CD4-positive, alpha-beta T cell treated with Interleukin-2 at 100 ng/mL for 4 hours (primary cell): Measurements from ENCODE around the gene CASZ1.

ENCODE experiments used
- DNase-seq: peaks from one replicate; pipeline ENCODE4 v3.0.0-alpha.2; 2020; ENCODE audit warnings: low spot score

CASZ1 gene

DNA sequence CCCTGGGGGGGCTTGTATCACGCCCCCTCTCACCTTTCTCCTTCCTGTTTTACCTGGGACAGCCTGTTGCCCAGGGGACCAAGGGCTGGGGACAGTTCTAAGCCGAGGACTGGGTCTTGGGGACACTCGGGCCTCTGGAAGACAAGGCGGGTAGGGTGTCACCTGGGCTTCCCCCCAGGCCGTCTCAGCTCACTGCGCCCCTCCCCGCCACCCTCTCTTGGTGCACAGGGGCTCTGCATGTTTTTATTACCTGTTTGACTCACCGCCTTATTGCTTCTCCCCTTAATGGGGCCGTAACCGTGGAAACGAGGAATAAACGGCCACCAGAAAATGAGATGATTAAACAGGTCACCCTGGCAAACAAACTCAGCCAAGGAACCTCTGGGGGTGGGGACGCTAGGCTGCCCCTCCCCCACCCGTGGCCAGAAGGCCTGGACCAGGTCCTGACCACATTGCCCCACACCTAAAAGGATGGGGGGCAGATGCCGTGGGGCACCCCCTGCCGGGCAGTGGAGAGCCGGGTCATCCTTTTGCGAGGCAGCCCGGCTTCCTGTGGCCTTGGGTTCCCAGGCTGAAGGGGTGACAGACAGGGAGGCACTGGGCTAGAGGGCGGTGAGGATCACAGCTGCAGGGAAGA is 109.9 kb downstream of the CASZ1 start:
- no peak for DNase-seq

DNA sequence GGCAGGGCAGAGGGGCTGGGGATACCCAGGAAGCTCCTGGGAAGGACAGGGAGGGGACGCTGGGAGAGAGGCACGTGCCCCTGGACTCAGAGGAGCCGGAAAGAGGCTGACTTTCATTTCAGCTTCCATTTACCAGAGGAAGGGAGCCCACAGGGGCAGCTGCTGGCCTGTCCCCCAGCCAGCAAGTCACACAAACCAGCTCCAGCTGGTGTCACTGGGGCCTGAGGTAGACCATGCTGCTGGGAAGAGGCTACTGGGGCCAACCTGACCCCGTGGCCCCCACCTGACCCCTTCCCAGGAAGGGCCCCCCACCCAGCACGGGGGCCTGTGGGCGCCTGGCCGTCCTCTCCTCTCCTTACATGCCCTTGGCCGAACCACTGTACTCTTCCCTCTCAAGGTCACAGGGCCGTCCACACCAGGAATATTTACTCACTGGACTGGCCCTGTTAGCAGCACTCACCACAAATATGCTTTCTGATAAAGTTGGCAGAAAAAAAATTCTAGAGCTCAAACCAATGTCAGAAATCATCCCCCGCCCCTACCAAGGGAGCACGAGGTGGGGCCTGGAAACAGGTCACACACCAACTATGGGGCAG is 110.5 kb downstream of the CASZ1 start:
- no peak for DNase-seq

DNA sequence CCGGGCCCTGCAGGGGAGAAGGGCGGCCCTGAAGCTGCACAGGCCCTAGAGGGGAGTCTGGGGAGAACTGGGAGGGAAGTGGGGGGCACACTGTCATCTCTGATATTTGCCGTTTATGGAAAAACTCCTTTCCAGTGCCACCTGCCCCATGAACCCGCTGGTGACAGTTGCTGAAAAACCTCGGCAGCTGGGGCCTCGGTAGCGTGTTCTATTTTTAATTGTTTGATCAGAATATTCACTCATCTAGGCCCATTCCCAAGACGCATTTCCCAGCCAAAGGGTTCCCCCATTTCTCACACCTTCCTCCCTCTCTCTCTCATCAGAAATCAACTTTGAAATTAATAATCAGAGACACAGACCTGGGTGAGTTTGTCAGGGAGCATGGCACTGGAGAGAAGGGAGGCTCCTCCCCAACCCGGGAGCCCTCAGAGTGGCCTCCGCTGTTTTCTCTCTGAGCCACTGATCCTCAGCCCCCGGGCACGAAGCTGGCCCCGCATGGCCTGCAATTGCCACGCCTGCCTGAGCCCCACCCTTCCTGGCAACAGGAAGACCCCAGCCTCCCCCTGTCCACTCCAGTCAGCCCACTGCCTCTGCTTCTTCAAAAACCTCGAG is 111.1 kb downstream of the CASZ1 start:
- DNase-seq = no peak

DNA sequence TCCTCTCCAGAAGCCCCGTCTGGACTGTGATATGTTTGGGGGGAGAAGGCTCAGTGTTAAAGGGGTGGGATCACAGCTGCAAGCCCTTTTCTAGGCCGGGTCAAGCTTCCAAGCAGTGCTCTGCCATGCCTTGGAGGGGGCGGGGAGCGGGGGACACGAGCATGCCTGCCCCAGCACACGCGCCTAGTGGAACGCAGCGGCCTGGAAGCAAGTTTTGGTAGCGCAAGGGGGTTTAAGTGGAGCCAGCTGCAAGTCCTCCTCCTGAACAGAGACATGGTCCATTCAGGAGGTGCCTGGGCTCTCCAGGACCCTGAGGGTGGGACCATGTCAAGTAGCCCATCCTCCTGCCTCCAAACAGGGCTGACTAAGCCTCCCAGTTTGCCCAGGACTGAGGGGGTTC is 112.2 kb downstream of the CASZ1 start:
- no peak for DNase-seq

DNA sequence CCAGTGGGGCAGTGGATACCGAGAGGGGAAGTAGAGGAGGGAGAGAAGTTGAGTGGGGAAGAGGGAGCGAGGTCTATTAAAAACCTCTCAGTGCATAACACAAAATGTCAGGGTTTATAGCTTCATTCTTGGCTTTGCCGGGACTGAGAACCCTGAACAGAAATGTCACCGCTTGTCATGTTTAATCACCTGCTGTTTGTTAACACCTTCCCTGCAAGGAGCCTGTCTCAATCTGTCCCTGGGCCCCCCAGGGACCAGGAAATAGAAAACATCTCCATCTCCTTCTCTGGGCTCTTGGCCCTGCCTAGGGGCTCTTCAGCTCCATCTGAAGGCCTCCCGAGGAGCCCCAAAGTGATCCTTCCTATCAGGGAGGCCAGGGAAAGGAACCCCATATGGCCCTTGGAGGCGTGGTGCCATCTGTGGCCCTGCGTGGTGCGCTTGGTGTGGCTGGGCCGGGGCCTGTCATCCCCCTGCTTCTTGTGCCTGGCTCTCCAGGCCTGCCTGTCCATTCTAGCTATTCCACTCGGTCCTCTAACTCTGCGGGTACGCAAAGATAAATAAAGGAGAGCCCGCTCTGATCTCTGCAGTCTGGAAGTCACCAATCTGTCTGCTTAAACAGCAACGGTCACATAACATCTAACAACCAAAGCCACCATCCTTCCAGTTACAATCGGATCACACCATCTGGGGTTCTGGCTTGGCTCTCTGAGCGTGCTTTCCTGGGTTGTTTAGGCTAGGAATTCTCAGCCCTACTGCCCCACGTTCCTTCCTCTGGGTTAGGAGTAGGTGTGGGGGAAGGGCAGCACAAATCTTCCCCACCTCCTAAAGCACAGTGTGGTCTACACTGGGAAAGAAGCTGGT is 113.8 kb downstream of the CASZ1 start:
- no peak for DNase-seq

DNA sequence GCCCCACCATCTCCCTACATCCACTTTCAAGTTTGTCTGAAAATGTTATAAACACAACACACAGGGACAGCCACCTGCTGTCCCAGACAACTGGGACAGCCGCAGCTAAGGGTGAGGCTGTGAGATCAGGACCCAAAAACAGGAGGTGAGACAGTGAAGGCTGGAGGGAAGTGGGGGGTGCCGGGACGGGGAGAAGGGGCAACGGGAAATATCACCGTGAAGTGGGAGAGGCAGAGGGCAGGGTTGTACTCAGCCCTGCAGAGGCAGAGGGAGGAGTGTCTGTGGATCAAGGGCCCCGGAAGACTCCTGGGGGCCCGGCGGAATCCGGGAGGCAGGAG is 114.4 kb downstream of the CASZ1 start:
- DNase-seq = no peak

DNA sequence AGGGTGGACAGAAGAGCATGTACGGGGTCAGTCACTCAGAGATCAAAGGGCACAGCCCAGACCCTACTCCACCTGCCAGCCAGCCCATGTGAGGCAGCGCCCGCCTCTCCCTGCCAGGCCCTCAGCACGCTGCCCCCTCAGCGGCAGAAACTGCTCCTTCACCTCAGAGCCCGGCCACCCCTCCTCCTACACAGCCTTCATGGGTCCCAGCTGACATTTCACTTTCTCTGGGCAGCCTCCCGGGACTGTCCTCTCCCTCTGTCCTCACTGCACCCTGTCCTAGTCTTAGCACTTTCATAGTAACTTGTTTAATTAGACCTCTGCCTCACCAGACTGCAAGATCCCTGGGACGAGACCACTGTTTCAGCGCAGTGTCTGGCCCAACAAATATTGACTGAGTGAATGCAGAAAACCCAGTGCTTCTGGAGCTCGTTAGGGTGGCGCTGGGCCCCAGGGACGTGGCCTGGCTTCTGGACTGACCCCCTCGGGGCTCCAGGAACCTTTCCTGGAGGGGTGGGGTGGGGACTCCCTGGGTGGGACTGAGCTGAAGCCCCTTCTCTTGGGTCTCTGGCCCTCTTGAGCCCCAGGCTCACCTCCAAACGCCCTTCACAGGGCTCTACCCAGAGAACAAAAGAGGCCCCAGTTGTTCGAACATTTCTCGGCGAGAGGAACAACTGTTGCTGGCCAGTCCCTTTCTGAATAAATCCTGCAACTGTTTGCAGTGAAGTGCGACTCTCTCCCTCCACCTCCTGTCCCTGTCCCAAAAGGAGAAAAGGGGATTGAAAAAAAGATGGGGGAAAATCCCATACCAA is 114.9 kb downstream of the CASZ1 start:
- DNase-seq = no peak

DNA sequence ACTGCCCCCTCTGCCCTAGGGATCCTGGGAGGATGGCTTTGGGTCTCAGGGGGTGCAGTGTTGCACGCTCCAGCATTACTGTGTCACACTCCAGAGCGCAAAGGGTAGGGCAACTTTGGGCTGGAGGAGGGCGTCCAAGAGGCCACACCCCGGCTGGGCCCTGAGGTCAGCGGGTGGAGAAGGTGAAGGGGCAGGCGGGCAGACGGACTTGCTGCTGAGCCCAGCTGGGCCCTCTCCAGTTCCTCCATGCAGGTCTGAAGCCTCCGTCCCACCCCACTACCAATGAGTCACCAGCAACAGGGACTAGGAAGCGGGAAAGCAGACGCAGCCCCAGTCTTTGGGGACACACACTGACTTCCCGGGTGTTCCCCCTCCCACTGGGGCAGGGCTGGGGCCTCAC is 116.0 kb downstream of the CASZ1 start:
- DNase-seq = no peak

DNA sequence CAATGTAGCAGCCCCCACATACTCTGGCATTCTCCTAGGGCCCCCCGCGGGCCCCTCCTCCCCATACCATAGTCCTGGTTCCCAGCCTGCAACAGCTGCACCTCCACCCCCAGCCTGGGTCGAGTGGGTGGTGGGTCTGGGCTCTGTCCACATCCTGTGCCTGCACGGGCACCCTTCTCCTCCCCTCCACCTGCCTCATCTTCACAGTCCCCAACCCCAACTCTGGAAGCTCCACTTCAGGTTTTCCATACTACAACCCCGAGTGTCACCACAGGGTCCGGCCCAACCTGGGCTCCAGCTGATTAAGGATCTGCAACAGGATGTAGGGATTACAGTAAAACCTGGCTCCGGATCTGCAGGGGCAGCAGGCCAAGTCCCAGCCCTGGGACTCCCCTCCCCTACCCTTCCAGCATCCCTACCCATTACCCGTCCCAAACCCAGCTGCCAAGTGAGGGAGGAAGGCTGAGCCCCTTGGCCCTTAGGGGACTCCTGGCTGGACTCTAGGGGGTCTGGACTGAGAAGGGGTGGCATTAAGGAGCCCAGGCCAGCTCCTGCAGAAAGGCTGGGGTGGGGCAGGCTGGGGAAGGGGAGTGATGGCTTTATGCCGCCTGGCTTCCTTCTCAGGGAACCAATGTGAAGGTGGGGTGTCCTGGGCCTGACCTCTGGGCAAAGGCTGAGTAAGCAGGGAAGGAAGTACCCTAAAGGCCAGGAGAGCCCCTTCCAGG is 116.8 kb downstream of the CASZ1 start:
- no peak for DNase-seq

DNA sequence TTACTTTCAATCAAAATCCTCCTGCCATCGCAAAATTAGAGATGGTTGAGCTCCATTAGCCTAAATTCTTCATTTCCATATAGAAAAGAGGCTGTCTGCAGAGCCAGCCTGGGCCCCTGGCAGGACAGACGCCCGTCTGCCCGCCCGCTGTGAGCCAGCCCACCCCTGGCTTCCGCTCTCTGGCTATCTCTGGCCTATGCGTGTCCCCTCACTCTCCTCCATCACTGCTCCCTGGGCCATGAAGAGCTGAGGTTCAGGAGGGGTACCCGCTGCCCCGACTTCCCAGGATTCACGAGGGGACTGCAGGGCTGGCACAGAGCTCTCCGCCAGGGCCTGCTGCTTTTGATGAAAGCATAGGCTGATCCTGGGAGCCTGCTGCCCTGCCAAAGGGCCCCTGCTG is 117.6 kb downstream of the CASZ1 start:
- DNase-seq = no peak

DNA sequence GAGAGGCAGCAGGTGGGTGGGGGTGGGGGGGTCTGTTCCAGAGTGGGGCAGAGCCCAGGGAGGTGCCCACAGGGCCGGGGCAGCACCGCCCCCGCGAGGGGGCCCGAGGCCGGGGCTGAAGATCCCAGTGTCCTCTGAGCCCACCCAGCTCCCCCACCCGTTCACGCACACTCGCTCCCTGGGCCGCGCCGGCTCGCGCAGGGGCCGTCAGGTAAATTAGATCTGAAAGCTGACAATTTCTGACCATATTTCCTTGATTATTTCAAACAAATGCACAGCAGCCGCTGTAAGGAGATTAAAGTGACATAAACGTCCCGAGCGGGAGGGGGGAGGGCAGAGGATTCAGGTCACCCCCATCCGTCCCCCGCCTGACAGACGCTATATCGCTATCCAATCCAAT is 118.0 kb downstream of the CASZ1 start:
- no peak for DNase-seq

DNA sequence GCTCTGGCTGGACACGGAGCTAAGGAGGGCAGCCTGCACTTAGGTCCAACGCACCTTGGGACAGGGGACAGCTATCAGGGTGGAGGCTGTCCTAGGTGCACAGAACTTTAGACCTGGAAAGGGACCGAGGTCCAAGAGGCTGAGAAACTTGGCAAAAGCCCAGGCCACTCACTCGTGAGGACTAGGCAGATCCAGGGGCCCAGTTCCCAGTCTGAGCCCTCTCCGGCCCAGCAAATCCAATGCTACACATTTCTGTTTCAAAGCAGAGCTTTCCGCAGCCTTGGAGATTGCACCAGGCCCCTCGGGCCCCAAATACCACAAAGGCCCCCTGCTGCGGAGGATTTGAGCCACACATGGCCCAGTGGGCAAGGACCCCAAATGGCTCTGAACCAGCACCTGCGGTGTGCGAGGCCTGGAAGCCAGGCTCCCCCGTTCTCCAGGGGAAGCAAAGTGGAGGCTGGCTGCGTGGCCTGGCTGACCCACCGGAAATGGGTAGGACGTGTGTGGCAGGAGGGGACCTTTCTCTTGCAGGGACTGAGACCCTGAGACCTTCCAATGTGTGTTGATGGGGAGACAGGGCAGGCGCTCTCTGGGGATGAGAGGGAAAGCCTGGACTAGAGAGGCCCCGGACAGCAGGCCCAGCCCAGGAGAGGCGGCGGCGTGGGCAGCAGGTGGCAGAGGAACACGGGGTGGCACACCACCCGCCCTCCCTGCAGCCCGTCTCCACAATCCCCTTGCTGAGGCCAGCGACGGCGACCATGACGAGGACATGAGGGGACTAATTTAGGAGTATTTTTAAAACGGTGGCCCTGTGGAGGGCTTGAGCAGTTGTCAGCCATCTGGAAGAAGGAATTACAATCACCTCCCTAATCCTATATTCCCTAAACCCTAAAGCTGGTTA is 118.7 kb downstream of the CASZ1 start:
- DNase-seq = no peak

DNA sequence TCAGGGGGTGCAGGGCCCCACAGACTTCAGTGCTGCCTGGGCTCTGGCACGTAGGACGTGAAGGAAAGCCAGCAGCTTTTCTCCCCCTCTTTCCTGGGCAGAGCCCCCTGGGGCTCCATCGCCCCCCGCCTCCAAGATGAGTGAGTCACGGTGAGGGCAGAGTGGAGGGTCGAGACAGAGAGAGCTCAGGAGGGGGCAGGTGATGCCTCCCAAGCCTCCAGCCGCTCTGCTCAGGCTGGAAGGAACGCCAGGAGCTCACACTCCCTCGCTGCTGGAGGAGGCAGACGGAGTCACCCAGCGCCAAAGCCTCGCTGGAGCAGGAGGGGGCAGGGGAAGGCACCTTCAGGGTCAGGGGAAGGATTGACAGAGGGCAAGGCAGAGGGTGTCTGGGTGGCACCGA is 119.5 kb downstream of the CASZ1 start:
- DNase-seq = no peak

DNA sequence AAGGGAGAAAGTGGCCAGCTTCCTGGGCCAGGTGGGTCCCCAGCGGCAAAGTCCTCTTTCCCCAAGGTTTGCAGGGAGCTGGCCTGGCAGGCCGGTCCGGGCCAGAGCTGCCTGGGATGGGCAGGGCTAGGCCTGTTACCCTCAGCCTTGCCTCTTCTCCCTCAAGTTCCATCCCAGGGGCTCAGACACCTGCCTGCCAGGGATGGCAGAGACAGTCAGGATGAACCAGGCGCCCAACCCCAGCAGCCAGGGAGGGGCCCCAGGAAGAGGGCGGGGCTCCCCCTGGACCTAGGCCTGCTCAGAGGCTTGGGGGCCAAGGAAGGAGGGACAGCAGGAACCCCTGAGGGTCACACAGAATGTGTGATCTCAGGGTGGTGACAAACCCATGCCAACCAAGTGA is 120.6 kb downstream of the CASZ1 start:
- no peak for DNase-seq

DNA sequence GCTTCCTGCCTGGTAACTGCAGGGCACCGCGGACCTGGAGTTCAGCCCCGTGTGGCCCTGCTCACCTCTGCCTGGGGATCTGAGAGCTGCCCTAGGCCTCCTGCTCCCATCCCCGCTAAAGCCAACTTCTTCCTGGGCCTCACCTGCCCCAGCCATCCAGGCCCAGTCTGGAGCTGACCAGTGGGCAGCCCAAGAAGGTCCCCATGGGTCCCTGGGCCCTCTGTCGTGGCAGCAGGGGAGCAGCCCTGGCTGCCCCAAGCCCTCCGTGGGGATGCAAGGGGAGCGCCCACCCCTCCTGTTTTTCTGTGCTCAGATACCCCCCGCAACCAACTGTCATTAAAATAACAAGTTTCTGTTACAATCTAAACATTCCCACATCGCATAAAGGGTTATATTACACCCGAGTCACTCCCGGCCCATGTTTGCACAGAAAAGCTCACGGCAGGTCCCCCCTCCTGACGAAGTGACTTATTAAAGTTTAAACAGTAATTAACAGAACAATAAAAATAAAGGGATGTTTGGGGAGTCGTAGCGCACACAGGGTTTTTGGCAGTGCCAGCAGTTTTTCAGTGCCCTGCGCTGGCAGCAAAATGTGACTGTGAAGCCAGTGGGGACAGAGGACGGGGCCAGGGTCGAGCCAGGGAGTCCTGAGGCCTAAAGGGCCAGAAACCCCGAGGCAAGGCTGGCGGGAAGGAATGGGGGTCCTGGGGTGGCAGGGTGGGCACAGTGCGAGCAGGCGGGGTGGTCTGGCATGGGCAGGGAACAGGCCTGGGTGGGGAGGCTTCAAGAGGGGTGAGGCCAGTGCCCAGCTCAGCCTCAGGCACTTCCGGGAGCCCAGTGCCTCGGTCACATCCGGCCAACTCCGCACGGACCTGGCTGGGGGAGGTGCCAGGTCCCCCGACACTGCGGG is 121.5 kb downstream of the CASZ1 start:
- DNase-seq = no peak

DNA sequence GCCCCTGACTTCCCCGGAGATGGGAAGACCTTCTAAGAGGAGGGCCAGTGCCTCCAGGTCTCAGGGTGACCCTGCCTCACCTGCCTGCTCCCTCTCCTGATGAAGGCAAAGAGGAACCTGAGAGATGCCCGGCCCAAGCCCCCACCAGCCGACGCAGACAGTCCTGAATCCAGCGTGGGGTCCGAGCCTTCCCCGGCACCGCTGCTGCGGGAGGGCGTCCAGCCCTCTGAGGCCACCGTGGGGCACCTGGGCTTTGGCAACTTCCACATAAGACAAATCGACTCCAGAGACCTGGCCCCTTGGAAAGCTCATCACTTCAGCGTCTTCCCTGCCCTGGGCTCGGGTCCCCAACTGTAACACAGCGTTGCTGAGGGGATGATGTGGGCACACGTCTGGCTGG is 122.2 kb downstream of the CASZ1 start:
- no peak for DNase-seq

DNA sequence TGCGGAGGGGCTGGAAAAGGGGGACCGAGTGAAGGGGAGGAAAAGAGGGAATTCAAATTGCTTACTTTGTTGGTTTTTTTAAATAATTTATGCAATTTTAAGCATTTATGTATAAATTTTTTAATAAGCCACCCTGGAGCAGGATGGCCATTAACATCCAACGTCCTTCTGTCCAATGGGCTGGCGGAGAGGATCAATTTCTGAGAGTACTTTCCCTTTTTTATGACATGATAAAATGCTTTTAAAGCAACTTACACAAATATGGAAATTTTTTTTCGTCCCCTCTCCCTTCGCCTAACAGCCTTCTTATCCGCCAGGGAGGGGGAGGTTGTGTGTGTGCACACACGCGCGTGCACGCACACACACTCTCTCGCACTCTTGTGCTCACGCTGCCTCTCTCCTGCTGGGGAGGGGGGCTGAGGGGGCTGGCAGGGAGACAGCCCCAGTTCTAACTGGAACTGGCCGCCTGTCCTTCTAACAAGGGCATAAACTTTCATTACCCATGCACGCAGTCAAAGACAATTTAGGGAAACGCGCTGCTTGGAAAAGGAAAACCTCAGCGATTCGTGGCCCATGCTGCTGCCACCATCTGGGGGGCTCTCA is 123.2 kb downstream of the CASZ1 start:
- no peak for DNase-seq

DNA sequence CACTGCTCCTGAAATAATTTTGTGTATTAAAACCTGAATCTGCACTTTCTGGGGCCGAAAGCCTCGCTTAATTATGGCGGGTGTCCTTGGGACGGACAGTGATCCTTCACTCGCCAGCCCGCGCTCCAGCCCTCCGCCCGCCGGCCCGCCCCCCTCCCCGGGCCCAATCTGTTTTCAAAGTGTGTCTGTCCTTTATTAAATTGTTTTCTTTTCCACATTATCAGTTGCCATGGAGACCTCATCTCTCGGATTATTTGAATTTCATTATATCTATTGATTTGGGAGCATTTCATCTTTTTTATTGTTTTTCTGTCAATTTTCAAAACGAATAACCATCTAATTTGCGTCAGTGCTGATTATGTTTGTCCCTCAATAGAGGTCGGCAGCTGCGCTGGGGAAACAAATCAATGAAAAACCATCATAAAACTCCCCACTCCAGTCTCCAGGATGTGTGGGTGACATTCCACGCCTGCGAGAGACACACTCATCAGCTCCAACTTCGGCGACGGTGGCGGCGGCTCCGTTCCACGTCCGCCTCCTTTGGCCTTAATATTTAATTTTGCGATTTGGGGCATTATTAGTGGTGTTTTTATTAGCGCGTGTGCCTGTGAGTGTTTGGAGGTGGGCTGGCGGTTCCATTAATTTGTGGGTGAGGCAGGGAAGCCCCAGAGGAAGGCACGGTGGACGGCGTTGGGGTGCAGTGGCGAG is 123.9 kb downstream of the CASZ1 start:
- no peak for DNase-seq
